Measurements from ENCODE around the gene CAPN2. TPM values are rescaled to one million over a fixed set of nuclear protein-coding genes. Genes with fewer than 3 reads are reported as not detected.
"Not testable (repeated sequence)": the region's sequence is repeated elsewhere in the genome, so short reads cannot be mapped to it uniquely, and the experiment has no call there.

The CAPN2 gene
- total and polyA plus RNA-seq, 7 experiments from 2014 or later, result 57.6 to 195 (median 99.5) TPM

- Mint-ChIP-seq H3K9me3 (no peaks in the 10 kb centered on the region), H3K27ac (peak overlapping the region in 8 of 9 donors; percentile 0 to 86 (median 54)), H3K4me3 (no peak overlapping the region), H3K4me1 (peaks cover 25 to 68% (median 40%) of the 10 kb centered on the region in 7 donors), H3K27me3 (no peaks in the 10 kb centered on the region), H3K36me3 (peaks cover 0 to 47% (median 27%) of the 10 kb centered on the region in 5 donors)
- Histone ChIP-seq H3K4me3 (ENCODE audit: low read length) (no peak overlapping the region), H3K9me3 (ENCODE audit: control insufficient read depth in 2 of 3, low read length in 3 of 3) (no peaks in the 10 kb centered on the region), H3K36me3 (ENCODE audit: control insufficient read depth in 2 of 3, insufficient read depth in 3 of 3, low read length in 3 of 3) (peaks cover 0 to 14% (median 0%) of the 10 kb centered on the region in 3 experiments), H3K27ac (ENCODE audit: low read depth, low read length) (no peak overlapping the region), H3K4me1 (ENCODE audit: control insufficient read depth in 2 of 2, insufficient read depth in 2 of 2, low read length in 2 of 2) (peaks cover 13 to 23% of the 10 kb centered on the region in 2 donors), H3K27me3 (ENCODE audit: control insufficient read depth in 2 of 2, insufficient read depth in 2 of 2, low read length in 2 of 2) (no peaks in the 10 kb centered on the region)
- no peak for DNase-seq
- intact Hi-C loops (cut with micrococcal nuclease), result no loop called here
- ChIA-PET CTCF (interaction anchor here (0.6 to 1.1 kb wide), 2 partner anchors 33 to 34 kb away, joined by 4 read pairs; no protein-coding TSS in a partner anchor), POLR2A (interaction anchor here (7.5 kb wide), 1 partner anchor 14 kb away, joined by 38 read pairs; no protein-coding TSS in a partner anchor)
- ATAC-seq, result no peak
Observed at GRCh38 chr1:223731133-223731770, 18.9 kb downstream of the CAPN2 start.

GRCh38 chr1:223732993-223733798, 20.9 kb downstream of the CAPN2 start:
- H3K4me1 Mint-ChIP-seq, result peaks cover 15 to 49% (median 25%) of the 10 kb centered on the region in 7 donors
- H3K27ac Mint-ChIP-seq, result peak overlapping the region in 4 of 9 donors; percentile 32 to 75 (median 49)
- no peak for DNase-seq
- intact Hi-C loops (cut with micrococcal nuclease), result no loop called here
- CTCF ChIA-PET, result interaction anchor here (0.6 kb wide), 1 partner anchor 42 kb away, joined by 3 read pairs; no protein-coding TSS in a partner anchor
- Histone ChIP-seq H3K4me3 (ENCODE audit: low read length) (no peak overlapping the region), H3K9me3 (ENCODE audit: control insufficient read depth in 2 of 3, low read length in 3 of 3) (no peaks in the 10 kb centered on the region), H3K4me1 (ENCODE audit: control insufficient read depth in 2 of 2, insufficient read depth in 2 of 2, low read length in 2 of 2) (peaks cover 0 to 11% of the 10 kb centered on the region in 2 donors), H3K27me3 (ENCODE audit: control insufficient read depth in 2 of 2, insufficient read depth in 2 of 2, low read length in 2 of 2) (no peaks in the 10 kb centered on the region), H3K27ac (ENCODE audit: low read depth, low read length) (no peak overlapping the region), H3K36me3 (ENCODE audit: control insufficient read depth in 2 of 3, insufficient read depth in 3 of 3, low read length in 3 of 3) (peaks cover 0 to 8% (median 0%) of the 10 kb centered on the region in 3 experiments)
- peaks cover 0 to 36% (median 16%) of the 10 kb centered on the region in 5 donors for H3K36me3 Mint-ChIP-seq
- no peaks in the 10 kb centered on the region for H3K9me3 Mint-ChIP-seq
- POLR2A ChIA-PET, result no interaction called here
- no peak overlapping the region for H3K4me3 Mint-ChIP-seq
- no peaks in the 10 kb centered on the region for H3K27me3 Mint-ChIP-seq
- no peak for ATAC-seq

GRCh38 chr1:223733898-223734852, 21.8 kb downstream of the CAPN2 start:
- DNase-seq (no peak), ATAC-seq (no peak)
- Histone ChIP-seq H3K4me1 (ENCODE audit: control insufficient read depth in 2 of 2, insufficient read depth in 2 of 2, low read length in 2 of 2) (peaks cover 0 to 3% of the 10 kb centered on the region in 2 donors), H3K27ac (ENCODE audit: low read depth, low read length) (no peak overlapping the region), H3K27me3 (ENCODE audit: control insufficient read depth in 2 of 2, insufficient read depth in 2 of 2, low read length in 2 of 2) (no peaks in the 10 kb centered on the region), H3K9me3 (ENCODE audit: control insufficient read depth in 2 of 3, low read length in 3 of 3) (no peaks in the 10 kb centered on the region), H3K36me3 (ENCODE audit: control insufficient read depth in 2 of 3, insufficient read depth in 3 of 3, low read length in 3 of 3) (peaks cover 0 to 13% (median 0%) of the 10 kb centered on the region in 3 experiments), H3K4me3 (ENCODE audit: low read length) (no peak overlapping the region)
- peak overlapping the region in 5 of 9 donors; percentile 13 to 47 (median 38) for H3K27ac Mint-ChIP-seq
- no peaks in the 10 kb centered on the region for H3K27me3 Mint-ChIP-seq
- intact Hi-C loops (cut with micrococcal nuclease), result no loop called here
- ChIA-PET CTCF (interaction anchor here (1.5 kb wide), 1 partner anchor 14 kb away, joined by 4 read pairs; no protein-coding TSS in a partner anchor), POLR2A (no interaction called here)
- H3K9me3 Mint-ChIP-seq, result no peaks in the 10 kb centered on the region
- peaks cover 15 to 39% (median 21%) of the 10 kb centered on the region in 7 donors for H3K4me1 Mint-ChIP-seq
- H3K36me3 Mint-ChIP-seq, result peaks cover 0 to 37% (median 11%) of the 10 kb centered on the region in 5 donors
- no peak overlapping the region for H3K4me3 Mint-ChIP-seq

- H3K4me3 Mint-ChIP-seq; DNase-seq; H3K9me3 ChIP-seq (ENCODE audit: control insufficient read depth in 2 of 3, low read length in 3 of 3); H3K27me3 Mint-ChIP-seq; POLR2A ChIA-PET; intact Hi-C loops (cut with micrococcal nuclease); H3K4me1 ChIP-seq (ENCODE audit: control insufficient read depth in 2 of 2, insufficient read depth in 2 of 2, low read length in 2 of 2); H3K27me3 ChIP-seq (ENCODE audit: control insufficient read depth in 2 of 2, insufficient read depth in 2 of 2, low read length in 2 of 2); H3K9me3 Mint-ChIP-seq; ATAC-seq; H3K4me3 ChIP-seq (ENCODE audit: low read length); H3K27ac ChIP-seq (ENCODE audit: low read depth, low read length): not testable (repeated sequence)
- Mint-ChIP-seq H3K4me1 (peaks cover 4 to 22% (median 10%) of the 10 kb centered on the region in 7 donors), H3K27ac (peak overlapping the region in 3 of 9 donors; percentile 14 to 63 (median 60)), H3K36me3 (peaks cover 0 to 28% (median 4%) of the 10 kb centered on the region in 5 donors)
- CTCF ChIA-PET, result interaction anchor here (2.3 kb wide), 1 partner anchor 12 kb away, joined by 6 read pairs; no protein-coding TSS in a partner anchor
- H3K36me3 ChIP-seq (ENCODE audit: control insufficient read depth in 2 of 3, insufficient read depth in 3 of 3, low read length in 3 of 3), result peaks cover 0 to 21% (median 6%) of the 10 kb centered on the region in 3 experiments
Observed at GRCh38 chr1:223736638-223737037, 24.3 kb downstream of the CAPN2 start.

GRCh38 chr1:223737342-223737741, 25.0 kb downstream of the CAPN2 start:
- Histone ChIP-seq H3K4me3 (ENCODE audit: low read length) (no peak overlapping the region), H3K27ac (ENCODE audit: low read depth, low read length) (no peak overlapping the region), H3K4me1 (ENCODE audit: control insufficient read depth in 2 of 2, insufficient read depth in 2 of 2, low read length in 2 of 2) (no peaks in the 10 kb centered on the region), H3K36me3 (ENCODE audit: control insufficient read depth in 2 of 3, insufficient read depth in 3 of 3, low read length in 3 of 3) (peaks cover 0 to 21% (median 6%) of the 10 kb centered on the region in 3 experiments), H3K27me3 (ENCODE audit: control insufficient read depth in 2 of 2, insufficient read depth in 2 of 2, low read length in 2 of 2) (no peaks in the 10 kb centered on the region), H3K9me3 (ENCODE audit: control insufficient read depth in 2 of 3, low read length in 3 of 3) (no peaks in the 10 kb centered on the region)
- Mint-ChIP-seq H3K4me3 (no peak overlapping the region), H3K27ac (peak overlapping the region in 3 of 9 donors; percentile 38 to 67 (median 63)), H3K27me3 (no peaks in the 10 kb centered on the region), H3K36me3 (peaks cover 0 to 23% (median 0%) of the 10 kb centered on the region in 5 donors), H3K9me3 (no peaks in the 10 kb centered on the region), H3K4me1 (peaks cover 0 to 20% (median 9%) of the 10 kb centered on the region in 7 donors)
- ATAC-seq (no peak), DNase-seq (no peak)
- ChIA-PET POLR2A (interaction anchor here (1.0 kb wide), 1 partner anchor 12 kb away, joined by 3 read pairs; no protein-coding TSS in a partner anchor), CTCF (interaction anchor here (0.6 to 2.3 kb wide), 2 partner anchors 12 to 21 kb away, joined by 3 to 6 read pairs; no protein-coding TSS in a partner anchor)
- intact Hi-C loops (cut with micrococcal nuclease), result no loop called here
